ENCODE results near the gene CTDSPL2.
A peak's percentile ranks its signal among the peaks of the same experiment; 100 is the strongest.
"Not testable (repeated sequence)": the region's sequence is repeated elsewhere in the genome, so short reads cannot be mapped to it uniquely, and the experiment has no call there.

Gene CTDSPL2

DNA sequence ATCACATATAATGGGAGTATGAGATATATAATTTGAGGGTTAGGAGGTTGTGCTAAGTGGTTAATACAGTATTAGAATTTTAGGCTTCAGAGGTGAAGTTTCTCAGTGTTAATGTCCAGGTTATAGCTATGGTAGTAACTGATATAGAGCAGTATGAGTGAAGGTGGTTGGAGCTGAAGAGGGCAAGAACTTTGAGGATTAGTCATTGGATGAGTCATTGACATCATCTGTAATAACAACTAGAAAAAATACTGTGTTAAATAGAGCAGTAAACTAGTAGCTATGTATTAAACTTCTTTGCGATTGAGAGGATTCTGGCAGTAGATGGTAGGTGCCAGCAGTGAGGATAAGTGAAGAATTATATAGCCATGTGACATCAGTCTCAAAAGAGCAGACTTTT, 62.0 kb downstream of the CTDSPL2 start:
- no peak for DNase-seq

DNA sequence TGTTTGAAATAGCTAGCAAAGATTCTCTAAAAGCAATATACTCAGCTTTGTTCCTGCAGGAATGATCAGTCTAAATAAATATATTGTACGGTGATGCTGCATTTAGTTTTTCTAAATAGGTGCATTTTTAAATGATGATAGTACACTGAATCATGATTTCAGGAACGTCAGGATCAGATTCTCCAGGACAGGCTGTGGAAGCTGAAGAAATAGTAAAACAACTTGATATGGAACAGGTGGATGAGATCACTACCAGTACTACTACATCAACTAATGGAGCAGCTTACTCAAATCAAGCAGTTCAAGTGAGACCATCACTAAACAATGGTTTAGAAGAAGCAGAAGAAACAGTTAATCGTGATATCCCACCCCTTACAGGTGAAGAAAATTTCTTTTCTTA, 63.2 kb downstream of the CTDSPL2 start:
- no peak for DNase-seq

DNA sequence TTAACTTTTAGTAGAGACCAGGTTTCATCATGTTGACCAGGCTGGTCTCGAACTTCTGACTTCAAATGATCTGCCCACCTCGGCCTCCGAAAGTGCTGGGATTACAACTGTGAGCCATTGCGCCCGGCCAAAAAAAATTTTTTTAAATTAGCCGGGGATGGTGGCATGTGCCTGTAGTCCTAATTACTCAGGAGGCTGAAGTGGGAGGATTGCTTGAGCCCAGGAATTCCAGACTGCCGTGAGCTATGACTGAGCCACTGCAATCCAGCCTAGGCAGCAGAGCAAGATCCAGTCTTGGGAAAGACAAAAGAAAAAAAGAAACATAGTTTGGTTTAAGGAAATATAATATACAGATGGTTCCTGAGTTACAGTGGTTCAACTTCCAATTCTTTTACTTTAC, 64.6 kb downstream of the CTDSPL2 start:
- no peak for DNase-seq

DNA sequence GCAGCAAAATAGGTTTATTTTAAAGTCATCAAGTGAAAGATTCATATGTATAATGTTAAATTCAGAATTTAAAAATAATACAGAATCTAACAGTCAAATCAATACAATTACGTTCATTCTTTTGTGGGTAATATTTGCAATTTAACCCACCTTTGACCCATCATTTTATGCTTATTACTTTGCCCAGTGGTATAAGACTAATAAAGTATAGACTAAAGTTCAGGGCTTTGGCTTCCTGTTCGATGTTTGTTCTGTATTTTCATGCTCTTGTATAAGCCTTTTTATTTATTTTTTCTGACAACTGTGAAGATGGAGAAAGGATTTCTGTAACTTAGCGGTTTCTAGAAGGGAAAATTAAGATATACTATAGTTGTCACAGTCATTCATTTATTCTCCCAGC, 65.2 kb downstream of the CTDSPL2 start:
- no peak for DNase-seq

- no peak for DNase-seq
These were observed 68.1 kb downstream of the CTDSPL2 start for GRCh38 chr15:44495562-44495961.

DNA sequence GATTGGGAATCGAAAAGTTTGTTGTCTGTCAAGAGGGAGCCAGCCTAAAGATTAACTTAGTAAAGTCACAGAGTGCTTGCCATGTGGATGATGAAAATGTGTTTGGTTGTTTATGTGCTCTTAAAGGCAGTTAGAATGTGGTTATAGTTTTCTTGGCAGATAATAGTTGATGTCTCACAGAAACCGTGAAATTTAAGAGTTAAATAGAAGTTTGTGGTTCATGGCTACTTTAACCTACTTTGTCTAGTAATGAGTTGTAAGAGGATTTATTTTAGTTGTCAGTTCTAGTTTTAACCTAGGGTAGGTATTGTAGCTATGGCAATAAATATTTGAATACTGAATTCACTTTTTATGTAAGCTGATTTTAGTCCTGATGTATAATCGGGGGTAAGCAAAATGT, 73.1 kb downstream of the CTDSPL2 start:
- DNase-seq = no peak

- no peak for DNase-seq
These were observed 74.4 kb downstream of the CTDSPL2 start for GRCh38 chr15:44501768-44502366.

DNA sequence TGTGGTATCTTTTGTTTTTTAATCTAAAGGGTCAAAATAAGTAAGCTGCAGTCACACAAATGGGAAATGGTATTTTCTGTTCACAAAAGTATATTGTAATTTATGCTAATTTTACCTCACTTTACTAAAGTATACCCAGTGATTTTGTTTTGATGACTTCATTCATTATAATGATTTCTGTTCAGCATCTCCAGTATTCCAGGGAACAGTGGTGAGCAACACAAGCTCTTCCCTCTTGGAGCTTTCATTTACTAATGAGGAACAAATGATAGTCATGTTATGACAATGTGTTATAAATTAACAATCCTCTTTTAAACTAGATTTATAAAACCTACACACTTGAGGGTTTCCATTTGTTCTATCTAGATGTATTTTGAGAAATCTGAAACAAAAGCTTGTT, 89.0 kb downstream of the CTDSPL2 start:
- no peak for DNase-seq

GRCh38 chr15:44519537-44519936, 92.1 kb downstream of the CTDSPL2 start:
- DNase-seq = no peak

DNA sequence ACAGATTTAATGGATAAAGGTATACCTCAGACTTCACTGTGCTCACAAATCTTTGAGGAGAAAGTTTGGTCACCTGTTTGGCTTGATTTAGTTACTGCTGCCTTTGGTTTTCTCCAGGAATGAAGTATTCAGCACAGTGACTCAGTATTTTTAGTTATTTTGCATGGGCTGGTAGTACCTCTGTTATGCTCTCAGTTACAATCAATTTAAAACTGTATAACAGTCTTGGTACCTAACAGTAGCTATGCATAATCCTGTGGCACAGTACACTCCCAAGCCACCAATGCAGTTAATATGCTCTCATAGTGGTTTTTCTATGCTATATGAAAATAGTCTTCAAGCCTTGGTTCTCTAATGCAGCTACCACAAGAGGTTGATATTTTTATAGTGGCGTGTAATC, 97.6 kb downstream of the CTDSPL2 start:
- DNase-seq = no peak

- no peak for DNase-seq
These were observed 99.8 kb downstream of the CTDSPL2 start for GRCh38 chr15:44527241-44527640.

DNA sequence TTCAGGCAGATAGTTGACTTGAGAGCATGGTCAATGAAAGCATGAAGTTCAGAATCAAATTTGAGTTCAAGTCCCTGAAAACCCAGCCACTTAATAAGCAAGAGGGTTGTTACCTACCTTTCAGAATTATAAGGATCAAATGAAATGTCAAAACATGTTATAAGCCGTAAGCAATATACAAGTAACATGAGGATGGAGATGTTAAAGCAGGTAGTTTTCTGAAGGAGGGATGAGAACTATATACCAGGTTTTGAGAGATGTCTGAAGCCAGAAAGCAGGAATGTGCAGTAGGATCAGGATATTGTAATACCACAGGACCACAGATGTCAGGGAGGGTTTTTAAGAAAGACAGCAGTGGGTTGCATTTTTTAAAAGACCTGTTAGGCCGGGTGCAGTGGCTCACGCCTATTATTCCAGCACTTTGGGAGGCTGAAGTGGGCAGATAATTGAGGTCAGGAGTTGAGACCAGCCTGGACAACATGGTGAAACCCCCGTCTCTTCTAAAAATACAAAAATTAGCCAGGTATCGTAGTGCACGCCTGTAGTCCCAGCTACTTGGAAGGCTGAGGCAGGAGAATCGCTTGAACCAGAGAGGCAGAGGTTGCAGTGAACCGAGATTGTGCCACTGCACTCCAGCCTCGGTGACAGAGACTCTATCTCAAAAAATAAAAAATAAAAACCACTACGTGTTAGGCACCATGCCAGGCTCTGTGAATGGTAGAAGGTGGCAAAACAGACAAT, 102.6 kb downstream of the CTDSPL2 start:
- DNase-seq = no peak

DNA sequence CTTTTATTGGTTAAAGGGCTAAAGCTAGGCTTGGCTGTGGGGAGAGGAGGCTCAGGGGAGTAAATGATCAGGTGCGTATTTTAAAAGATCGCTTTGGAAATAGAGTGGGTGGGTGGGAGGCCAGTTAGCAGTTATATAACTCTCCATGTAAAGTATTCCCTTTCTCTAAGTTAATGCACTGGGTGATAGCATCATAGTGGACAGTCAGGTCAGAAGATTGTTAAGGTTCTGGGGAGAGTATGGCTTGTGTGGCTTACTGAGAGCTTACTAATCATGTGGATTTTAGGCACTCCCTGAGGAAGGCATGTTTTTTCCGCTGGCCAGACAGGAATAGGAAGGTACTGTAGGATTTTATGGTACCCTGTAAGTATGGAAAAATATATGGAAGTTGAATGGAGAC, 103.2 kb downstream of the CTDSPL2 start:
- DNase-seq = no peak

DNA sequence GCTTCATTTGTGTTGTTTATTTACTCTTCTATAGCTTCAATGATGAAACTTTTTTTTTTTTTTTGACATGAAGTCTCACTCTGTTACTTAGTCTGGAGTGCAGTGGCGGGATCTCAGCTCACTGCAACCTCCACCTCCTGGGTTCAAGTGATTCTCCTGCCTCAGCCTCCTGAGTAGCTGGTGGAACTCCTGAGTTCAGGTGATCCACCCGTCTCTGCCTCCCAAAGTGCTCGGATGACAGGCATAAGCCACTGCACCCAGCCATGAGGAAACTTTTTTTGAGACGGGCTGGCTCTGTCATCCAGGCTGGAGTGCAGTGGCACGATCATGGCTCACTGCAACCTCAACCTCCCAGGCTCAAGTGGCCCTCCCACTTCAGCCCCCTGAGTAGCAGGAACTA, 104.8 kb downstream of the CTDSPL2 start:
- DNase-seq = not testable (repeated sequence)

GRCh38 chr15:44532689-44533088, 105.3 kb downstream of the CTDSPL2 start:
- no peak for DNase-seq

DNA sequence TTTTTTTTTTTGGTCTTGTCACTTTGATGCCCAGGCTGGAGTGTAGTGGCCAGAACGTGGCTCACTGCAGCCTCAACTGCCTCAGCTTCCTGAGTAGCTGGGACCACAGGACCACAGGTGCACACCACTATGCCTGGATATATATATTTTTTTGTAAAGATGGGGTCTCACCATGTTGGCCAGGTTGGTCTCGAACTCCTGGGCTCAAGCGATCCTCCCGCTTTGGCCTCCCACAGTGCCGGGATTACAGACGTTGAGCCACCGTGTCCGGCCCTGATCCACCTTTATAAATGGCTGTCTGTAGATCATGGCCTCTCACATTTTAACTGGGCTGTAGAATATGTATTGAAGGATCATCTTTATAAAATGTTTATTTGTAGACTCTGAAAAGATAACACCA, 107.7 kb downstream of the CTDSPL2 start:
- no peak for DNase-seq

DNA sequence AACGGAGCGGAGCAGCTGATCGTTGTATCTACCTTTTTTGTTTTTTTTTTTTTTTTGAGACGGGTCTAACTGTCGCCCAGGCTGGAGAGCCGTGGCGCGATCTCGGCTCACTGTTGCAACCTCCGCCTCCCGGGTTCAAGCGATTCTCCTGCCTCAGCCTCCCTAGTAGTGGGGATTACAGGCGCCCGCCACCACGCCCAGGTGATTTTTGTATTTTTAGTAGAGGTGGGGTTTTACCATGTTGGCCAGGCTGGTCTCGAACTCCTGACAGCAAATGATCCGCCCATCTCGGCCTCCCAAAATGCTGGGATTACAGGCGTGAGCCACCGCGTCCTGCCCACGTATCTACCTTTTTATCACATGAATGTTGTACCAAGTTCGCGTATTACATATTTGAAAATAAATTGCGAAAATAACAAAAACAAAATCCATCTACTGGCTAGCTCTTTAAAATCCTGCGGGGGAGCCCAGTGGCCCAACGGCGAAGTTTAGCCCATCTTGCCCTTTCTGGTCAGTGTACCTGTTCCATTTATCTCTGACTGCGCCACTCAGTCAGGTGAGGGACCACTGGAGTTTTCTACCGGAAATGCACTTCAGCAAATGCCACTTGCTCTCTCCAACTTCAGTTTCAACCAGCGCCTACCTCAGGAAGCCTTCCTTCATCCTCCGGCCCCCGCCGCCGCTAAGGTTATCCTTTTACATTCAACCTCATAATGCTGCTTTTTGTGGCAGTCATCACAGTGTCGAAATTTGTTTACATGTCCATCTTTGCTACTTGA, 108.3 kb downstream of the CTDSPL2 start:
- no peak for DNase-seq

- DNase-seq = peak; percentile 57
These were observed 109.0 kb downstream of the CTDSPL2 start for GRCh38 chr15:44536302-44536961.

DNA sequence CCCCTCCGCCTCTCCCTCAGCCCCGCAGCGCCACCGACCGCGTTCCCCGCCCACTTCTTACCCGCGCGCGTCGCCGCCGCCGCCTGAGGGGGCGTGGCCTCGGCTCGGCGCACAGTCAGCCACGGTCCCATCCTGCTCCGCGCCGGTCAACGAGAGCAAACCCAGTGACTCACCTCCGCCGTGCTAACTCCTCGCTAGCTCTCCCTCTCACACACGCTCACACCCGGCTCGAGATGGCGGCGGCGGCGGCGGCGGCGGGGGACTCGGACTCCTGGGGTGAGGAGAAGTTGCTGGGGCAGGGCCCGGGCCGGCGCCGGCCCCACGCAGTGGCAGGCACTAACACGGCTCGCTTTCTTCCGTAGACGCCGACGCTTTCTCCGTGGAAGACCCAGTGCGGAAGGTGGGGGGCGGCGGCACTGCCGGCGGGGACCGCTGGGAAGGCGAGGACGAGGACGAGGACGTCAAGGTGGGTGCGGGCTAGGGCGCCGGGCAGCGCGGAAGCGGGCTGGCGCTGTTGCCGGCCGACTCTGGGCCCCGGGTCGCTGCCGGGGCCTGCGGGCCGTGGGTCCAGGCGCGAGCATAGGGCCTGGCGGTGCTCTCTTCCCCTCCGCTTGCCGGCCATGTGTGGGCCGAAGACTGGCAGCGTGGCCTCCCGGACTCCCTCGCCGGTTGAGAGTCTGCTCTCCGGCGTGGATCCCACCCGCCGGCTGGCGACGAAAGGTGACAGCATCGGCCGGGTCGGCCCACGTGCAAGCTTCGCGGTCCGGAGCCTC, 109.7 kb downstream of the CTDSPL2 start, which contains the start of gene EIF3J:
Gene EIF3J, plus strand, starts transcription at position 186 of the 773 bp plus-strand sequence. Its CDS starts 48 bp downstream, at position 234.
- peak; percentile 72 for DNase-seq

GRCh38 chr15:44537735-44538240, 110.4 kb downstream of the CTDSPL2 start:
- no peak for DNase-seq

- DNase-seq = no peak
These were observed 114.0 kb downstream of the CTDSPL2 start for GRCh38 chr15:44541282-44541958.

GRCh38 chr15:44542596-44542995, 115.2 kb downstream of the CTDSPL2 start:
- no peak for DNase-seq
